GM23338 (cell line): Measurements from ENCODE around the gene CFAP410. TPM values are rescaled to one million over a fixed set of nuclear protein-coding genes. Genes with fewer than 3 reads are reported as not detected.

Source experiments
- ATAC-seq: fragments of 200-7000 bp; cut with Tn5 transposase; 3 replicates; pipeline ENCODE4 v1.9.1; 2020
- DNase-seq: peaks from one replicate; pipeline ENCODE4 v3.0.0-alpha.2; 2015; ENCODE audit warnings: low spot score
- H2AFZ ChIP-seq: fragments of 200-600 bp; sonication (generic); 2 replicates; pipeline ENCODE4 v1.8.0; 2016; ENCODE audit warnings: antibody characterized with exemption, mild to moderate bottlenecking, moderate library complexity
- H3F3A ChIP-seq: fragments of 200-600 bp; sonication (generic); replicated peaks from 2 replicates; pipeline ENCODE4 v1.8.0; 2017; ENCODE audit warnings: antibody characterized with exemption, mixed run types, low read depth
- H3K27ac ChIP-seq: fragments of 200-600 bp; sonication (generic); 2 replicates; pipeline ENCODE4 v1.6.1; 2016; ENCODE audit warnings: low read depth
- H3K27me3 ChIP-seq: fragments of 200-600 bp; sonication (generic); 2 replicates; pipeline ENCODE4 v1.8.0; 2016; ENCODE audit warnings: mild to moderate bottlenecking, mixed run types, moderate library complexity; ENCODE audit not compliant: insufficient read depth
- H3K36me3 ChIP-seq: fragments of 200-600 bp; sonication (generic); 2 replicates; pipeline ENCODE4 v1.8.0; 2016; ENCODE audit warnings: mild to moderate bottlenecking; ENCODE audit not compliant: insufficient read depth
- H3K4me1 ChIP-seq: fragments of 200-600 bp; sonication (generic); 2 replicates; pipeline ENCODE4 v1.8.0; 2016; ENCODE audit warnings: mild to moderate bottlenecking, moderate library complexity; ENCODE audit not compliant: insufficient read depth
- H3K4me2 ChIP-seq: fragments of 200-600 bp; sonication (generic); 2 replicates; pipeline ENCODE4 v1.7.1; 2017; ENCODE audit warnings: mixed run types
- H3K4me3 ChIP-seq: fragments of 200-600 bp; sonication (generic); 2 replicates; pipeline ENCODE4 v1.6.1; 2016; ENCODE audit warnings: mixed run types
- H3K79me2 ChIP-seq: fragments of 200-600 bp; sonication (generic); replicated peaks from 2 replicates; pipeline ENCODE4 v1.8.0; 2017; ENCODE audit warnings: mild to moderate bottlenecking; ENCODE audit not compliant: insufficient read depth
- H3K9me2 ChIP-seq: fragments of 200-600 bp; sonication (generic); 2 replicates; pipeline ENCODE4 v1.8.0; 2017; ENCODE audit not compliant: insufficient read depth
- H4K20me1 ChIP-seq: fragments of 200-600 bp; sonication (generic); replicated peaks from 2 replicates; pipeline ENCODE4 v1.8.0; 2017; ENCODE audit warnings: mild to moderate bottlenecking; ENCODE audit not compliant: insufficient read depth
- H3K27ac Mint-ChIP-seq: 2 replicates; pipeline ENCODE4 v1.8.0; 2020; ENCODE audit warnings: inconsistent platforms, mild to moderate bottlenecking, moderate library complexity, mixed read lengths
- H3K27me3 Mint-ChIP-seq: 3 replicates; pipeline ENCODE4 v1.8.0; 2022; ENCODE audit warnings: low read depth, mild to moderate bottlenecking, moderate library complexity, mixed read lengths, inconsistent platforms; ENCODE audit not compliant: insufficient read depth, poor library complexity
- H3K36me3 Mint-ChIP-seq: 3 replicates; pipeline ENCODE4 v1.8.0; 2021; ENCODE audit warnings: low read depth, mild to moderate bottlenecking, inconsistent platforms, moderate library complexity, mixed read lengths
- H3K4me1 Mint-ChIP-seq: 3 replicates; pipeline ENCODE4 v1.8.0; 2020; ENCODE audit warnings: mild to moderate bottlenecking, inconsistent platforms, mixed read lengths
- H3K4me3 Mint-ChIP-seq: 3 replicates; pipeline ENCODE4 v1.8.0; 2021; ENCODE audit warnings: moderate library complexity, mild to moderate bottlenecking, inconsistent platforms, mixed read lengths
- H3K9me3 Mint-ChIP-seq: 3 replicates; pipeline ENCODE4 v1.8.0; 2020; ENCODE audit warnings: moderate library complexity, mild to moderate bottlenecking, inconsistent platforms, mixed read lengths
- CREB1 ChIP-seq: fragments of 250-450 bp; sonication (Bioruptor Pico); IDR thresholded peaks from 2 replicates; pipeline ENCODE4 v1.5.0; 2020; ENCODE audit warnings: low read depth, mild to moderate bottlenecking, moderate library complexity
- EZH2 ChIP-seq: fragments of 200-600 bp; sonication (generic); IDR thresholded peaks from one replicate; pipeline ENCODE4 v1.8.0; 2017; ENCODE audit warnings: antibody characterized with exemption, mild to moderate bottlenecking, low read depth; ENCODE audit not compliant: unreplicated experiment
- EZH2phosphoT487 ChIP-seq: fragments of 200-600 bp; sonication (generic); IDR thresholded peaks from one replicate; pipeline ENCODE4 v1.8.1; 2018; ENCODE audit warnings: antibody characterized with exemption; ENCODE audit not compliant: unreplicated experiment
- JUNB ChIP-seq: IDR thresholded peaks from one replicate; pipeline ENCODE4 v1.6.1; 2016; ENCODE audit warnings: antibody characterized with exemption; ENCODE audit not compliant: unreplicated experiment
- ZNF114 ChIP-seq: fragments of 250-450 bp; sonication (Bioruptor Pico); IDR thresholded peaks from 2 replicates; pipeline ENCODE4 v1.5.0; 2020; ENCODE audit warnings: mild to moderate bottlenecking, moderate library complexity
- polyA plus RNA-seq: library from polyadenylated mRNA; unstranded; fragments of >200 nt; fragmentation: Nextera tagmentation; extraction: Ambion mirVana; gene quantifications from 2 replicates; pipeline ENCODE4 v1.2.1, GENCODE V29; 2016
- total RNA-seq: library from RNA; depleted of rRNA; stranded (reverse); fragments of >200 nt; shearing (Covaris generic); gene quantifications from 2 replicates; pipeline ENCODE4 v1.2.3, GENCODE V29; 2014
- TF ChIP-seq, protein P1 (sequence below): fragments of 250-450 bp; sonication (Bioruptor Pico); IDR thresholded peaks from 2 replicates; pipeline ENCODE4 v1.5.0; 2020; ENCODE audit warnings: mild to moderate bottlenecking, moderate library complexity
- TF ChIP-seq, protein P2 (sequence below): IDR thresholded peaks from 2 replicates; pipeline ENCODE4 v1.6.1; 2016; ENCODE audit warnings: antibody characterized with exemption

The CFAP410 gene
- total and polyA plus RNA-seq, 2 experiments from 2014 or later: 11.0 to 24.0 TPM

DNA sequence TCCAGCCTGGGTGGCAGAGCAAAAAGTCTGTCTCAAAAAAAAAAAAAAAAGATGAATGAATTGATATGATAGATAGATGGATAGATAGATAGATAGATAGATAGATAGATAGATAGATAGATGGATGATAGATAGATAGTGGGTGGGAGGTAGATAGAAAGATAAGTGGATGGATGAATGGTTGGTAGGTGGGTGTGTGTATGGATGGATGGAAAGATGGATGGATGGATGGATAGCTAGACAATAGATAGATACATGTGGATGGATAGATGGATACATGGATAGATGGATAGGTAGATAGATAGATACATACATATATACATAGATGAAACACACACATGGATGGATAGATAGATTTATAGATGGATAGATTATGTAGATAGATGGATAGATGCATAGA lies 42.7 kb upstream of the CFAP410 start (continued):
- TF ChIP-seq, protein P1, sequence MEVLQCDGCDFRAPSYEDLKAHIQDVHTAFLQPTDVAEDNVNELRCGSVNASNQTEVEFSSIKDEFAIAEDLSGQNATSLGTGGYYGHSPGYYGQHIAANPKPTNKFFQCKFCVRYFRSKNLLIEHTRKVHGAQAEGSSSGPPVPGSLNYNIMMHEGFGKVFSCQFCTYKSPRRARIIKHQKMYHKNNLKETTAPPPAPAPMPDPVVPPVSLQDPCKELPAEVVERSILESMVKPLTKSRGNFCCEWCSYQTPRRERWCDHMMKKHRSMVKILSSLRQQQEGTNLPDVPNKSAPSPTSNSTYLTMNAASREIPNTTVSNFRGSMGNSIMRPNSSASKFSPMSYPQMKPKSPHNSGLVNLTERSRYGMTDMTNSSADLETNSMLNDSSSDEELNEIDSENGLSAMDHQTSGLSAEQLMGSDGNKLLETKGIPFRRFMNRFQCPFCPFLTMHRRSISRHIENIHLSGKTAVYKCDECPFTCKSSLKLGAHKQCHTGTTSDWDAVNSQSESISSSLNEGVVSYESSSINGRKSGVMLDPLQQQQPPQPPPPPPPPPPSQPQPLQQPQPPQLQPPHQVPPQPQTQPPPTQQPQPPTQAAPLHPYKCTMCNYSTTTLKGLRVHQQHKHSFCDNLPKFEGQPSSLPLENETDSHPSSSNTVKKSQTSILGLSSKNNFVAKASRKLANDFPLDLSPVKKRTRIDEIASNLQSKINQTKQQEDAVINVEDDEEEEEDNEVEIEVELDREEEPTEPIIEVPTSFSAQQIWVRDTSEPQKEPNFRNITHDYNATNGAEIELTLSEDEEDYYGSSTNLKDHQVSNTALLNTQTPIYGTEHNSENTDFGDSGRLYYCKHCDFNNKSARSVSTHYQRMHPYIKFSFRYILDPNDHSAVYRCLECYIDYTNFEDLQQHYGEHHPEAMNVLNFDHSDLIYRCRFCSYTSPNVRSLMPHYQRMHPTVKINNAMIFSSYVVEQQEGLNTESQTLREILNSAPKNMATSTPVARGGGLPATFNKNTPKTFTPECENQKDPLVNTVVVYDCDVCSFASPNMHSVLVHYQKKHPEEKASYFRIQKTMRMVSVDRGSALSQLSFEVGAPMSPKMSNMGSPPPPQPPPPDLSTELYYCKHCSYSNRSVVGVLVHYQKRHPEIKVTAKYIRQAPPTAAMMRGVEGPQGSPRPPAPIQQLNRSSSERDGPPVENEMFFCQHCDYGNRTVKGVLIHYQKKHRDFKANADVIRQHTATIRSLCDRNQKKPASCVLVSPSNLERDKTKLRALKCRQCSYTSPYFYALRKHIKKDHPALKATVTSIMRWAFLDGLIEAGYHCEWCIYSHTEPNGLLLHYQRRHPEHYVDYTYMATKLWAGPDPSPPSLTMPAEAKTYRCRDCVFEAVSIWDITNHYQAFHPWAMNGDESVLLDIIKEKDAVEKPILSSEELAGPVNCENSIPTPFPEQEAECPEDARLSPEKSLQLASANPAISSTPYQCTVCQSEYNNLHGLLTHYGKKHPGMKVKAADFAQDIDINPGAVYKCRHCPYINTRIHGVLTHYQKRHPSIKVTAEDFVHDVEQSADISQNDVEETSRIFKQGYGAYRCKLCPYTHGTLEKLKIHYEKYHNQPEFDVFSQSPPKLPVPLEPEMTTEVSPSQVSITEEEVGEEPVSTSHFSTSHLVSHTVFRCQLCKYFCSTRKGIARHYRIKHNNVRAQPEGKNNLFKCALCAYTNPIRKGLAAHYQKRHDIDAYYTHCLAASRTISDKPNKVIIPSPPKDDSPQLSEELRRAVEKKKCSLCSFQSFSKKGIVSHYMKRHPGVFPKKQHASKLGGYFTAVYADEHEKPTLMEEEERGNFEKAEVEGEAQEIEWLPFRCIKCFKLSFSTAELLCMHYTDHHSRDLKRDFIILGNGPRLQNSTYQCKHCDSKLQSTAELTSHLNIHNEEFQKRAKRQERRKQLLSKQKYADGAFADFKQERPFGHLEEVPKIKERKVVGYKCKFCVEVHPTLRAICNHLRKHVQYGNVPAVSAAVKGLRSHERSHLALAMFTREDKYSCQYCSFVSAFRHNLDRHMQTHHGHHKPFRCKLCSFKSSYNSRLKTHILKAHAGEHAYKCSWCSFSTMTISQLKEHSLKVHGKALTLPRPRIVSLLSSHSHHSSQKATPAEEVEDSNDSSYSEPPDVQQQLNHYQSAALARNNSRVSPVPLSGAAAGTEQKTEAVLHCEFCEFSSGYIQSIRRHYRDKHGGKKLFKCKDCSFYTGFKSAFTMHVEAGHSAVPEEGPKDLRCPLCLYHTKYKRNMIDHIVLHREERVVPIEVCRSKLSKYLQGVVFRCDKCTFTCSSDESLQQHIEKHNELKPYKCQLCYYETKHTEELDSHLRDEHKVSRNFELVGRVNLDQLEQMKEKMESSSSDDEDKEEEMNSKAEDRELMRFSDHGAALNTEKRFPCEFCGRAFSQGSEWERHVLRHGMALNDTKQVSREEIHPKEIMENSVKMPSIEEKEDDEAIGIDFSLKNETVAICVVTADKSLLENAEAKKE (CRISPR knock-in tag): no peak
- TF ChIP-seq EZH2phosphoT487 (no peak), CREB1 (CRISPR knock-in tag) (no peak), EZH2 (no peak), ZNF114 (CRISPR knock-in tag) (no peak)

DNA sequence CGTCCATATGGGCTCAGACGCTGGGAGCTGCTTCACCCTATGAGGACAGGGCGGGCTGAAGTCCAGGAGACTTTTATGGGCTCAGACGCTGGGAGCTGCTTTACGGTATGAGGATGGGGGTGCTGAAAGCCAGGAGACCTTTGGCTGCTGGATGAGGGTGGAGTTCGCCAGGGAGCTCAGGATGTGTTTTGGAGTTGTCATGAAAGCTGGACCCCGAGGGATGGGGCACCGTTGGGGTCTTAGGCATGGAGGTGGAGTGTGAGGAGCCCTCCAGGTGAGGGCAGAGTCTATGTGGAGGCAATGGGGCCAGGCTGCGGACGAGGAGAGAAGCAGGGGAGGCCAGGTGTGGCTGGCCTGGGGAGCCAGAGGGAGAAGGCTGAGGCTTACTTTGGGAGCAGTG lies 41.7 kb upstream of the CFAP410 start:
- Histone ChIP-seq H3K79me2 (no peaks in the 10 kb centered on the region), H3K4me1 (no peaks in the 10 kb centered on the region), H3K9me2 (peaks cover 2% of the 10 kb centered on the region; the same call in 1 of the 2 replicates), H3K27ac (no peak overlapping the region), H2AFZ (no peak overlapping the region), H3K36me3 (peaks cover 6% of the 10 kb centered on the region; the same call in 1 of the 2 replicates), H3K4me2 (no peak overlapping the region), H3K4me3 (no peak overlapping the region), H4K20me1 (no peaks in the 10 kb centered on the region), H3K27me3 (no peaks in the 10 kb centered on the region), H3F3A (no peaks in the 10 kb centered on the region)
- DNase-seq (no peak), ATAC-seq (no peak)
- H3K9me3 Mint-ChIP-seq: peaks cover 15% of the 10 kb centered on the region
- H3K4me1 Mint-ChIP-seq: peaks cover 15% of the 10 kb centered on the region; the same call in 2 of the 3 replicates
- H3K27ac Mint-ChIP-seq: no peak overlapping the region
- H3K27me3 Mint-ChIP-seq: peaks cover 4% of the 10 kb centered on the region
- H3K4me3 Mint-ChIP-seq: no peak overlapping the region
- no peaks in the 10 kb centered on the region; the same call in 2 of the 3 replicates for H3K36me3 Mint-ChIP-seq
- TF ChIP-seq, protein P2, sequence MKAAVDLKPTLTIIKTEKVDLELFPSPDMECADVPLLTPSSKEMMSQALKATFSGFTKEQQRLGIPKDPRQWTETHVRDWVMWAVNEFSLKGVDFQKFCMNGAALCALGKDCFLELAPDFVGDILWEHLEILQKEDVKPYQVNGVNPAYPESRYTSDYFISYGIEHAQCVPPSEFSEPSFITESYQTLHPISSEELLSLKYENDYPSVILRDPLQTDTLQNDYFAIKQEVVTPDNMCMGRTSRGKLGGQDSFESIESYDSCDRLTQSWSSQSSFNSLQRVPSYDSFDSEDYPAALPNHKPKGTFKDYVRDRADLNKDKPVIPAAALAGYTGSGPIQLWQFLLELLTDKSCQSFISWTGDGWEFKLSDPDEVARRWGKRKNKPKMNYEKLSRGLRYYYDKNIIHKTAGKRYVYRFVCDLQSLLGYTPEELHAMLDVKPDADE: no peak
- TF ChIP-seq, protein P1 (CRISPR knock-in tag): no peak
- no peak for TF ChIP-seq EZH2
- no peak for TF ChIP-seq JUNB
- TF ChIP-seq EZH2phosphoT487: no peak
